DOHH2 (cell line): Measurements from ENCODE around the gene TUFT1.

Experiments
- H3F3A ChIP-seq: fragments of 200-600 bp; sonication (generic), shearing (Covaris generic); 2 replicates; pipeline ENCODE4 v1.6.0; 2016; ENCODE audit warnings: antibody characterized with exemption, mild to moderate bottlenecking; ENCODE audit not compliant: control insufficient read depth, insufficient read depth
- H3K27ac ChIP-seq: fragments of 200-600 bp; sonication (generic); 2 replicates; pipeline ENCODE4 v1.5.1; 2014; ENCODE audit warnings: low read depth, mild to moderate bottlenecking, low read length, moderate library complexity
- H3K27me3 ChIP-seq: fragments of 200-600 bp; sonication (generic); 2 replicates; pipeline ENCODE4 v1.6.1; 2014; ENCODE audit warnings: mild to moderate bottlenecking, low read length, mixed read lengths; ENCODE audit not compliant: control insufficient read depth
- H3K36me3 ChIP-seq: fragments of 200-600 bp; sonication (generic); 2 replicates; pipeline ENCODE4 v1.6.1; 2014; ENCODE audit warnings: mild to moderate bottlenecking, low read length, moderate library complexity, mixed read lengths; ENCODE audit not compliant: control insufficient read depth
- H3K4me1 ChIP-seq: fragments of 200-600 bp; sonication (generic); 2 replicates; pipeline ENCODE4 v1.6.1; 2014; ENCODE audit warnings: mild to moderate bottlenecking, low read length, mixed read lengths; ENCODE audit not compliant: control insufficient read depth
- H3K4me2 ChIP-seq: fragments of 200-600 bp; sonication (generic); 2 replicates; pipeline ENCODE4 v1.6.0; 2014; ENCODE audit warnings: mild to moderate bottlenecking, low read length, moderate library complexity
- H3K4me3 ChIP-seq: fragments of 200-600 bp; sonication (generic); 2 replicates; pipeline ENCODE4 v1.5.1; 2014; ENCODE audit warnings: mild to moderate bottlenecking, low read length, mixed read lengths
- H3K79me2 ChIP-seq: fragments of 200-600 bp; sonication (generic); 2 replicates; pipeline ENCODE4 v1.6.1; 2014; ENCODE audit warnings: mild to moderate bottlenecking, low read length, mixed read lengths; ENCODE audit not compliant: control insufficient read depth
- H3K9me2 ChIP-seq: fragments of 200-600 bp; sonication (generic); replicated peaks from 2 replicates; pipeline ENCODE4 v1.6.1; 2014; ENCODE audit warnings: mild to moderate bottlenecking, low read length, mixed read lengths; ENCODE audit not compliant: control insufficient read depth
- H3K9me3 ChIP-seq: fragments of 200-600 bp; sonication (generic); 2 replicates; pipeline ENCODE4 v1.6.1; 2014; ENCODE audit warnings: antibody characterized with exemption, low read length, mixed read lengths; ENCODE audit not compliant: control insufficient read depth, insufficient read depth
- H4K20me1 ChIP-seq: fragments of 200-600 bp; sonication (generic); 2 replicates; pipeline ENCODE4 v1.6.0; 2014; ENCODE audit warnings: low read depth, mild to moderate bottlenecking, antibody characterized with exemption, low read length, moderate library complexity; ENCODE audit not compliant: control insufficient read depth, insufficient read depth
- CTCF ChIP-seq: fragments of 200-600 bp; sonication (generic); IDR thresholded peaks from one replicate; pipeline ENCODE4 v1.5.1; 2014; ENCODE audit warnings: antibody characterized with exemption, mild to moderate bottlenecking, low read depth, low read length; ENCODE audit not compliant: poor library complexity, severe bottlenecking
- EZH2phosphoT487 ChIP-seq: fragments of 200-600 bp; sonication (generic); IDR thresholded peaks from 2 replicates; pipeline ENCODE4 v1.6.1; 2017; ENCODE audit warnings: borderline replicate concordance, mild to moderate bottlenecking, antibody characterized with exemption, low read length, moderate library complexity, mixed read lengths

TUFT1 gene

DNA sequence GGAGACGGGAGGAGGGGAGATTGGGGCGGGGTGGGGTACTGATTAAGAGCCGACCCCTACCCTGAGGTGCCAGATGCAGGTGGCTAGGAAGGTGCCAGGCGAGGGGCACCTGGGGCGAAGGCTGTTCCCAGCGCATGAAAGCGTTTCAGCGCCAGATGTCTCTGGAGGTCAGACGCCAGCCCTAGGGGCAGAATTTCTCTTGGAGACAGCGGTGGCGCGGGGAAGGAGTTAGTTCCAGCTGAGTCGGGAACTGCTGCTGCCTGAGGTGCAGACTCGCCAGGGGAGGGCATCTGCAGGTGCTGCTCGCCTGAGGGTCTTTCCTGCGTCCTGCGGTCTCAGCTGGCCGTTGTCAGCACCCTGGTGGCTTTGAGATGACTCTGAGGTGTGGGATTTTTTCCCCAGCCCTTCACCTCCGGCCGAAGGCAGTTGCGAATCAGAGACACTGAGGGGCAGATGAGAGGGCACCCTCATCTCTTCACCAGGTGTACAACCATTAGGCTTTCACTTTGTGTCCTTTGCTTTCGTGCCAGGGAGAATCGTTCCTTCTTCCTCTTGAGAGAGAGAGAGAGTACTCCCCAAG lies 28.4 kb upstream of the TUFT1 start:
- H3K9me2 ChIP-seq = no peaks in the 10 kb centered on the region
- H3K4me1 ChIP-seq = peaks cover 27% of the 10 kb centered on the region
- peaks cover 19% of the 10 kb centered on the region for H3K27me3 ChIP-seq
- H3K27ac ChIP-seq = no peak overlapping the region
- no peaks in the 10 kb centered on the region for H4K20me1 ChIP-seq
- no peak for TF ChIP-seq EZH2phosphoT487
- TF ChIP-seq CTCF = peak; percentile 18
- no peaks in the 10 kb centered on the region for H3K36me3 ChIP-seq
- peak overlapping the region; percentile 94 for H3K4me2 ChIP-seq
- H3F3A ChIP-seq = peaks cover 7% of the 10 kb centered on the region; the same call in 1 of the 2 replicates
- no peaks in the 10 kb centered on the region for H3K9me3 ChIP-seq
- no peaks in the 10 kb centered on the region for H3K79me2 ChIP-seq
- peak overlapping the region; percentile 80 for H3K4me3 ChIP-seq

DNA sequence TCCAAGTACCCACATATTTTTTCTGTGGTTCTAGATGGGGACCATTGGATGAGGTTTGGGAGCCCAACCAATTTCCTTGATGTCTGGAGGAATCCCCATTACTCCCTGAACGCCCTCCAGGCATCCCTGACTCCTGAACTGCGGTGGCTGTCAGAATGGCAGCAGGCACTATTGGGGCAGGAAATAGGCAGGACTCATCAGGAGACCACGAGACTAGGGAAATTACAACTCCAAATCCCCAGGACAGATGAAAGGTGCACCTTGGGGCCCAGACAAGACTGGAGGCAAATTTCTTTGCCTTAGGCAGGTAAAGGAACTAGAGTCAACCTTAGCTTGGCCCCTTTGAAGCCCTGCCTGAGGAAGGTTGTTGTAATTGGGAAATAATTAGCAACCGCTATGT lies 27.8 kb upstream of the TUFT1 start:
- no peaks in the 10 kb centered on the region for H3K9me3 ChIP-seq
- no peaks in the 10 kb centered on the region for H3K36me3 ChIP-seq
- H3K9me2 ChIP-seq = no peaks in the 10 kb centered on the region
- peaks cover 15% of the 10 kb centered on the region for H3K27me3 ChIP-seq
- H4K20me1 ChIP-seq = no peaks in the 10 kb centered on the region
- H3K27ac ChIP-seq = no peak overlapping the region
- H3F3A ChIP-seq = peaks cover 7% of the 10 kb centered on the region; the same call in 1 of the 2 replicates
- no peak overlapping the region for H3K4me3 ChIP-seq
- peaks cover 27% of the 10 kb centered on the region for H3K4me1 ChIP-seq
- no peak for TF ChIP-seq EZH2phosphoT487
- TF ChIP-seq CTCF = no peak
- peak overlapping the region; percentile 94 for H3K4me2 ChIP-seq
- H3K79me2 ChIP-seq = no peaks in the 10 kb centered on the region

GRCh38 chr1:151512801-151513625 lies 27.1 kb upstream of the TUFT1 start:
- Histone ChIP-seq H3K27me3 (peaks cover 14% of the 10 kb centered on the region), H3K9me2 (no peaks in the 10 kb centered on the region), H3K4me2 (no peak overlapping the region), H3K4me3 (no peak overlapping the region), H3K79me2 (no peaks in the 10 kb centered on the region), H3K27ac (no peak overlapping the region), H3K9me3 (no peaks in the 10 kb centered on the region), H3F3A (peaks cover 7% of the 10 kb centered on the region; the same call in 1 of the 2 replicates), H4K20me1 (no peaks in the 10 kb centered on the region), H3K4me1 (peaks cover 27% of the 10 kb centered on the region), H3K36me3 (no peaks in the 10 kb centered on the region)
- TF ChIP-seq EZH2phosphoT487 (no peak), CTCF (no peak)
